Nucleus accumbens (tissue), 56 donors: Measurements from ENCODE around the gene PPP1R14D.
A peak's percentile ranks its signal among the peaks of the same experiment; 100 is the strongest.

ENCODE experiments used
- DNase-seq, 56 donors: peaks; one replicate each; lab custom pipeline; 2025; lab: John Stamatoyannopoulos, UW

Gene PPP1R14D

GRCh38 chr15:40823572-40824343 lies 4.8 kb downstream of the PPP1R14D start:
- no peak for DNase-seq

DNA sequence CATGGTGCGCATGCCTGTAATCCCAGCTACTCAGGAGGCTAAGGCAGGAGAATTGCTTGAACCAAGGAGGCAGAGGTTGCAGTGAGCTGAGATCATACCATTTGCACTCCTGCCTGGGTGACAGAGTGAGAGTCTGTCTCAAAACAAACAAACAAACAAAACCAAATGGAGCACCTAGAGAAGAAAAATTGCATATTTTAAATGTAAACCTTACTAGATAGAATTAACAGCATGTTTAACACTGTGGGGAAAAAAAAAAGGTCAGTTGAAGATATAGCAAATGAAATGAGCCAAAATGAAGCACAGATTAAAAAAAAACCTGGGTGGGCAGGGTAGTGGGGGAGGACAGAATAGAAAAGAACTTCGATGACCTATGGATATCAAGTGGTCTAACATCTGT lies 7.3 kb downstream of the PPP1R14D start:
- no peak for DNase-seq

DNA sequence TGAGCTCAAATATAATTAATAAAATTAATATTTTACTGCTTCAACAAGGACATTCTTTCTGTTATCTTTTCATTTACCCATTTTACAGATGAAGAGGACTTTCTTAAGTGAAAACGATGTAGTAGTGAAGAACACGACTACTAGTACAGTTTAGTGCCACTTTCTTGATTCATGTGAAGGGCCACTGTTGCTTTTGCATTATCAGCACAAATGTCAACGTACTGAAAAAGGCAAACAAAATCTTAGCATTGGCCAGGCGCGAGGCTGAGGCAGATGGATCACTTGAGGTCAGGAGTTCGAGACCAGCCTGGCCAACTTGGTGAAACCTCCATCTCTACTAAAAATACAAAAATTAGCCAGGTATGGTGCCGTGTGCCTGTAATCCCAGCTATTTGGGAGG lies 9.5 kb downstream of the PPP1R14D start:
- no peak for DNase-seq

DNA sequence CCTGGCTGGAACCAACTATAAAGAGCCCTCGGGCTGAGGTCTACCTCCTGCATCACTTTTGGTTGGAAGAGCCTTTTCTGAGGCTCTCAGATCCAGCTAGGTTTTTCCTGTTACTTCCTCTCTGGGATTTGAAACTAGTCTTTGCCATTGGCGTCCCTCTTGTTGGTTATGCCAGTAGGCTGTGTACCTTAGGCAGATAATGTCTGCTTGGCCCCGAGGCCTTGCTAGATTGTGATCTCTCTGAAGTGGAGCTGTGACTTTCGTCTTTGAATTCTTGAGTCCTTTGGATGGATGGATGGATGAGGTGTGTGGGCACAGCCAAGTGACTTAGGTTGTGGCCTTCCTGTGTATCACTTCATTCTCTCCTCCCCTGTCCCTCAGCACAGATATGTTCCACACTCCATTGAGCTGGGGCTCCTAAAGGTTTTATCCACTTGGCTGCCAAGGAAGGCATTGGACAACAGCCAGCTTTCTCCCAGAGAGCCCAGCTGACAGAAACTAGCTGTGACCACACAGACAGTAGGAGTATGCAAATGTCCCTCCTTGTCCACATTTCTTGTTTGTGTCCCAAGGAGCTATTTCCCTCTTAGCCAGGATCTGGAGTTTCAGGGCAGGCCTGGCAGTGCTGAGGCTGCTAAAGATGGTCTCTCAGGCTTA lies 13.3 kb downstream of the PPP1R14D start:
- peak in 12 of 56 donors; percentile 1 to 19 (median 8) for DNase-seq

- DNase-seq = no peak
These were observed 15.6 kb downstream of the PPP1R14D start for GRCh38 chr15:40812721-40813425.

- no peak for DNase-seq
These were observed 19.6 kb downstream of the PPP1R14D start for GRCh38 chr15:40808861-40809450.

DNA sequence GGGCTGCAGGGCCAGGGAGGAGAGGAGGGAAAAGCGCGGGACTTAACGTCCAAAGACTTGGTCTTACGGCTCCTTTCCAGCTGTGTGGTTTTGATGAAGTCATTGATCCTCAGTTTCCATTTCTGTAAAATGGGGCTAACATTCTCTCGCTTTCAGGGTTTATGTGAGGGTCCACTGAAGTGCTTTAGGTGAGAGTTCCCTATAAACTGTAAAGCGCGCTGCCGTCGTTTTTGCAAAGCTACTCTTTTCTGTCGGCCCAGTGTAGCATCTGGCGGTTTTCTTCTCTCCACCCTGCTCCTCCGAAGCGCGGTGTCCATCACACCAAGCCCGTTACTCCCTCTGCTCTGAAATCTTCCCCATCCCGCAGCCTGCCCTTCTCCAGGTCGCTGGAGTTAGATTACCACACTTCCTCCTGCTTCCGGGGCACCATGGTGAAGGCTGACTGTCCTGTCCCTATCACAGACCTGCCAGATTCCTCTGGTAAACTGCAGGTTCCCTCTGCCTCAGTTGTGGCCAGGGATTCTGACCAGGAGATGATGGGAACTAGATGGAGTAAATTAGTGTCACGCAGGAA lies 20.5 kb downstream of the PPP1R14D start:
- peak in 1 of 56 donors; percentile 26 for DNase-seq

- peak; percentile 80 to 99 (median 96) for DNase-seq
These were observed 21.2 kb downstream of the PPP1R14D start, which contains the start of the genes DNAJC17 and ZFYVE19 for GRCh38 chr15:40807028-40807887. Gene DNAJC17 (minus strand): TSS chr15:40807473. CDS start chr15:40807446, 27 bp downstream. Gene ZFYVE19 (plus strand): TSS chr15:40807089. CDS start chr15:40807590, 501 bp downstream.

DNA sequence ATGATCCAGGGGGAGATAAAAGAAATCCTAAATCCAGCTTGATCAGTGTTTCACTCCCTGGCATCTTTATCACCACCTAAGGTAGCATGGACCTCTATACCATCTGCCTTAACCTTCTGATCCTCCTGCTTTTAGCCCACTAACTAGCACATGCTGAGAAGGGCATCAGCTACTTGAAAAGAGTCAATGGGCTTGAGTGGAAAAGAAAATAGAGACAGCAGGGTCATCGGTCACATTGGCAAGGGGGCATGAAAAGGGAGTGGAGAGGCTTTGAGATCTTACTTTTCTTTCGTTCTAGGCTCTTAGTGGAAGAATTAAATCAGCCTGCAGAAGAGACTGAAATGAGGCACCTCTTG lies 21.9 kb downstream of the PPP1R14D start:
- DNase-seq = no peak

GRCh38 chr15:40803688-40804087 lies 24.8 kb downstream of the PPP1R14D start:
- DNase-seq = no peak

- no peak for DNase-seq
These were observed 25.4 kb downstream of the PPP1R14D start for GRCh38 chr15:40803076-40803475.

- DNase-seq = no peak
These were observed 29.0 kb downstream of the PPP1R14D start for GRCh38 chr15:40799523-40799922.

DNA sequence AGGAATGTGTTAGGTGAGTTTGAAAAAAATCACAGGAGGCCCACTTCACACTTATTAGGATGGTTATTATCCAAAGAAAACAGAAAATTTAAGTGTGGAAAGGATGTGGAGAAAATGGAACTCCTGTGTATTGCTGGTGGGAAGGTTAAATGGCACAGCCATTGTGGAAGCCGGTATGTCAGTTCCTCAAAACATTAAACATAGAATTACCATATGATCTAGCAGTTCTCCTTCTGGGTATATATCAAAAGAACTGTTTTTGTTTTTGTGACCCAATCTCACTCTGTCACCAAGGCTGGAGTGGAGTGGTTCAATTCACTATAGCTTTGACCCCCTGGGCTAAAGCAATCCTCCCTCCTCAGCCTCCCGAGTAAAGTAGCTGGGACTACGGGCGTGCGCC lies 32.0 kb downstream of the PPP1R14D start:
- DNase-seq = no peak

DNA sequence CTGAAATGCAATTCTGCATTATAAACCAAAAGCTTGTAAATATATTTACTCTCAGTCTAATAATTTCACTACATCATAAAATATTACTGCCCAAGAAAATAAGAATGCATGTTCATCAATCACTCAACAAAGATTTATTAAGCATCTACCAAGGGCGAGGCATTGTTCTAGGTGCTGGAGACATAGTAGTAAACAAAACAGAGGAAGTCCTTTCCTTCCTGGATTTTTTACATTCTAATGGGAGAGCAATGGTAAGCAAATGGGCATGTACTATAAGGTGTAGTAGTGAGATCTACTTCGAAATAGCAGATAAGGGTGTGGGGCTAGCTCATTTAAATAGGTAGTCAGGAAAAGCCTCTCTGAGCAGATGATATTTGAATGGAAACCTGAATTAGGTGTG lies 32.5 kb downstream of the PPP1R14D start:
- DNase-seq = no peak

DNA sequence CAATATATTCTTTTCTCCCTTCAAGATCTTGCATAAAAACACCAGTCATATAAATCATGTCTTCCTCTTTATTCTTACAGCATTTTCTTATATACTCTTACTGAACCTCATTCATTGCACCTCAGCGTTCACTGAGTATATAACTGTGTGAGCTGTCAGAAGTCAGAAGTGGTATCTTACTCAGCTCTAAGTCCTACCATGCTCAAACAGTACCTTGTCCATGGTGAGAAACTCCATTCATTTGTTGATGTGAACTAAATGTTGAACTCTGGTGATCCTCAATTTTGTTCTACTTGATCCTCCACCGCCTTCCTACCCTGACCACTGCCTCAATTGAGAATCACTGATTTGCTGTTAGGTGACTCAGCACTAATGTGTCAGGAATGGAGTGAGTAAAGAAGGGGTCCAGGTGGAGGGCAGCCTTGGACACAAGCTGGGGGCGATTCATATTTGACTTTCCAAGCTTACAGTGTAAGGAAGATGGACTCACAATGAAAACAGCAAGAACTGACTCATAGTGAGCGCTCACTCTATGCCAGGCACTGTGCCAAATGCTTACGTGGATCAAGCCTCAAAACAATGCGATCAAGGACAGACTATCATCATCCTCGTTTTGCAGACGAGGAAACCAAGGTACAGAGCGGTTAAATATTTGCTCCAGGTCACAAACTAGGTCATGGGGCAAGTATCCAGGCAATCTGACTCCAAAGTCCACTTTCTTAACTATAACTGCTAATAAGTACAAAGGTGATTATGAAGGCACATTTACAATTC lies 35.1 kb downstream of the PPP1R14D start:
- peak in 1 of 56 donors; percentile 47 for DNase-seq

DNA sequence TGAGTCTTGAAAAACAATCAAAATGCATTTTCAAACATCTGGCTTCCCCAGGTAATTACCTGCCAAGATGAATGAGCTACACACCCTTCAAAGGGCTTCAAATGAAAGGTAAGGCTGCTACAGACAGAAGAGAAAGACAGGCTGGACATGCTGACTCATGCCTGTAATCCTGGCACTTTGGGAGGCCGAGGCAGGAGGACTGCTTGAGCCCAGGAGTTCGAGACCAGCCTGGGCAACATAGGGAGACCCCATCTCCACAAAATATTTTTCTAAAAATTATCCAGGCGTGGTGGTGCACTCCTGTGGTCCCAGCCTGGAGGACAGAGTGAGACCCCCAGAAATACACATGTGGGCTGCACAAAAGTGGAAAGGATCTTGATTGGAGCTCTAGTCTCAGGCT lies 36.1 kb downstream of the PPP1R14D start:
- DNase-seq = no peak

DNA sequence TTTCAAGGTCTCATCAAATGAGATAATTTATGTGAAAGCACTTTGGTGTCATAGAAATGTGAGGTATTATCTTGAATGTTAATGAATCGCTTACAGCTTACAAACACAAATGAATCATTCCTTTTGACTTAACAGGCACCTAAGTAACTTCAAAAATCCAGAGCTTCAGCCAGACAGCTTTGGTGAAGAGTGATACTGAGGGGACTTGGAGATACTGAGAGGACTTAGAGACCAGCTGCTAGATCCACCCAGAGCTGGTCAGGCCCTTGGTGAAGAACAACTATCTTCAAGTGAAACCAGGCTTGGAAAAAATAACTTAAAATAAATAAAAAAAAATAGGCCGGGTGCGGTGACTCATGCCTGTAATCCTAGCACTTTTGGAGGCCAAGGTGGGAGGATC lies 37.8 kb downstream of the PPP1R14D start:
- no peak for DNase-seq

DNA sequence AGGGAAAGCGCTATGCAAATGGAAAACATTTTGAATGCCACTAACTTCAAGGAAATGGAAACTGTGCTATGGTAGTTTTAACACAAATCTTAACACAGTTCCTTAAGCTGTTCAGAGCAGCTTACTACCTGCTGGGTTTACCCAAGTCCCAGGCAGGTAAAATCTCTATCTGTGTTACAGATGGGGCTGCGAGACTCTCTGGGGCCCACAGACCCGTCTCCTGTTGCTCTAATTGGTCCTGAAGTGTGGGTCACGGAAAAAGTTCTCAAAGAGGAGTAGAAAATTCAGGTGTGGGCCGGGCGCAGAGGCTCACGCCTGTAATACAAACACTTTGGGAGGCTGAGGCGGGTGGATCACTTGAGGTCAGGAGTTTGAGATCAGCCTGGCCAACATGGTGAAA lies 38.5 kb downstream of the PPP1R14D start:
- DNase-seq = no peak

- no peak for DNase-seq
These were observed 39.4 kb downstream of the PPP1R14D start for GRCh38 chr15:40789119-40789518.
